Hematopoietic multipotent progenitor cell treated with erythropoietin and hydrocortisone succinate and interleukin-3 and kit ligand, for 4 days (in vitro differentiated cells): ENCODE data around the gene FBN1.

Source experiments
- DNase-seq: peaks from one replicate; pipeline ENCODE4 v3.0.0-alpha.2; 2015

FBN1 gene

DNA sequence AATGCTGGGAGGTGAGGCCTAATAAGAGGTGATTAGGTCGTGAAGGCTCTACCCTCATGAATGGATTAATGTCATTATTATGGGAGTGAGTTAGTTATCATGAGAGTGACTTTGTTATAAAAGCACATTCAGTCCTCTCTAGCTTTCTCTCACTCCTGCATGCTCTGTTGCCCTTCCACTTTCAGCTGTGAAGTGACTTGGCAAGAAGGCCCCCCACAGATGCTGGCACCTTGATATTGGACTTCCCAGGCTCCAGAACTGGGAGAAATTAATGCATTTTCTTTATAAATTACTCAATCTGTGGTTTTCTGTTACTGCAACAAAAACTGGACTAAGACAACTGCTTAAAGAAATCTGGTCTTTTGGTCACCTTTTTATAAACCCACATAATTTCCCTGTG is 144.3 kb downstream of the FBN1 start:
- DNase-seq, result no peak

DNA sequence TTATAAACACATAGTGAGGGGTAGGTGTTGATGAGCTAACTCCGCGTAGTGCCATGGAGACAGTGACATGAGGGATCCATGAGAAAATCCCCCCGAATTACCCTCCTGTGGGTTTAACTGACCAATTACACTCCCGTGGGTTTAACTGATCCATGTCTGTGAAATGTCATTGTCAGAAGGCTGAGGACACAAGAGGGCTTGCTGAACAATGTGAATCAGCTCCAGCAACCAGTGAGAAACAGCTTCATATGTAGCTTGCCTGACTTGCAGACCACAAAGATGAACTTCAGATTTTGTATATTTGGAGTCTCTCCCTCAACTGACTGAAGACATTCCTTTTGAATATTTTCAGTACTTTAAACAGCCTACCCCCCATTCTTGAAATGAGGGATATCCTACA is 144.9 kb downstream of the FBN1 start:
- DNase-seq, result no peak

DNA sequence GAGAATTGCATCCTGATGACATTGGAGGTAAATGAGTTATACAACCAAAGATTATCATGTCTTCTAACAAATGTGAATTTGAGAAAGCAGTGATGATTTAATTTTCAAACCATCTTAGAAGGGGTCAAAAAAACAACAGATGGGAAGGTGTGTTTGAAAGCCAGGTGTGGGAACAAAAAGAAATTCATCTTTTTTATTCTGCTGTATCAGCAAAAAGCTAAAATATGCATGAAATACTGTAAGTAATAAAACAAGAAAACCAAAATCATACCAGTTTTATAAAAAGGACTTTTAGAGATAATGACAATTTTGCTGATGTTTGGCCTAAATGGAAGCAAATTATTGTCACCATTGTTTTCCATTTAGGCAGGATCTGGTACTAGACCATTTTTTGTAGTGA is 145.5 kb downstream of the FBN1 start:
- DNase-seq, result no peak

DNA sequence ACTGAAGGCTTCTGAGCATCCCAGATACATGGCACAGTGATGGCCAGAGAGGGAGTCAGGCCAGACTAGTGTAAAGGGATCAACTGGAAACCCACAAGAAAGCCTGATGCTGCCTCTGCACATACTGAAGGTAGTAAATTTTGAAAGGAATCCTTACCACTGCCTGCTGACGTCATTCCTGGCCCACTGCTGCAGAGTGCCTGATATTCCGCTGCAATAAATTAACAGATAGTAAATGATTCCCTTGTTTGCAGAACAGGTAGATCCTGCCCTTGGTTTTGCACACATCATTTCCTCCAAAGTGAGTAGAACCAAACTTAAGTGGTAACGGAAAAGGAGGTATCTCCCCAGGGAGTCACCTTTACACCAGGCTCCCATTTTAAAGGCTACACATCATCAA is 146.7 kb downstream of the FBN1 start:
- DNase-seq, result no peak

- no peak for DNase-seq
These were observed 150.9 kb downstream of the FBN1 start for GRCh38 chr15:48494631-48495030.

GRCh38 chr15:48493763-48494225 is 151.7 kb downstream of the FBN1 start:
- DNase-seq, result peak; percentile 11

DNA sequence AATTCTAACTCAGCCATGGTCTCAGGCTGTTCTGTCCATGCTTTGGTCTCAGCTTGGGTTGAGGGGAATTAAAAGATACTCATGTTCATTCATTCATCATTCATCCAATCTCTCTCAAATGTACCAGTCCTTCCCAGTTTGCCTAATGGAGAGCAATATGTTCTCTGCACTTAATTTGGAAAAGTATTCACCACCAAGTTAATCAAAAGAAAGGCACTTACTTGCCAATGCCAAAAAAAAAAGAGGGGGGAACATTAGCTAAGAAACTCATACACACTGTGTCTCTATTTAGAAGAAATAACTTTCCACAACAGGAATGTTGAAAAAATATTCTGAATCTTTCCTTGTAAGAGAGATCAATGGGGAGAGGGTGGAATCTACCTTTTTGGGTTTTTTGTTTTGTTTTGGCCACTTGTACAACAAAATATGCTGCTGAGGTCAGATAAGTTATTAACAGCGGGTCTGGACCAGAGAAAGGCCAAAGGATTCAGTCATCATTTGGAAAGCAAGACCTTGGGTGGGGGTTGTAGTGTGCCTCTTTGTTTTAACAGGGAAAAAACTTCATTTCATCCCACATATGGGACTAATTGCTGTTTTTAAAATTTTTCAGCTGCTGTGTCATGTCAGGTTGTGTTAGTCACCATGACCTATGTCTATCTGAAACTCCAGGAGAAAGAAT is 152.3 kb downstream of the FBN1 start:
- DNase-seq, result no peak

DNA sequence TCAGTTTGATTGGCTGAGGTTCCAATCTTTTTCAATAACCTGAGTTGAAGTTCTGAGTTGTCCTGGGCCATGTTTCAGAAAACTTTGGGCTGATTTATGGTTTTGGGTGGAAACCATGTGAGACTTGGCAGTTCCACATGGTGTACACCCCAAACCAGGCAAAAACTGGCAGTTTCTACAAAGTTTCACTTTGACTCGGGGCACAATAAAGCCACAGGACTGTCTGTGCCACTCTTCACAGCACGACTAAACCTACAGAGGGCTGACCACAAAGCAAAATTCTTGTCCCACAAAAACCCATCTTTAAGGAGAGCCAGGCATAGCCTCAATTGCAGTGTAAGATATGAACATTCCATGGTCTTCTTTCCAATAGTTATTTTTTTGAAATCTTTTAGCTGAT is 159.3 kb downstream of the FBN1 start:
- DNase-seq, result no peak

DNA sequence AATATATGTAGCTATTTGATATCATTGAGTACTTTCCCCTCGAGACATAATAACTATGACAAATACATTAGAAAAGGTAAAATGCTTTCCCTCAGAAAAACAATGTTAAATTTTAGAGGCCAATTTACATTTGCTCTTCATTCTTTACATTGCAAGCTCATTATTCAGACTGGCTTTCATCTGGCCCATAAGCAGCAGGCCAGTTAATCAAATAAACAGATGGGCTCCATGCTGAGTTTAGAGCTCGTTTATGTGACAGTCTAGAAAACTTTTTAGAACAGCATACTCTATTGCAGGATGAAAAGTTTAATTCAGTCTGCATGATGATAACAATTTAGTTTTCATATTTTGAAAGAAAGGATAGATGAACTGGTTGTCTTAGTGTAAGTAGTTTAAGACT is 163.7 kb downstream of the FBN1 start:
- no peak for DNase-seq

DNA sequence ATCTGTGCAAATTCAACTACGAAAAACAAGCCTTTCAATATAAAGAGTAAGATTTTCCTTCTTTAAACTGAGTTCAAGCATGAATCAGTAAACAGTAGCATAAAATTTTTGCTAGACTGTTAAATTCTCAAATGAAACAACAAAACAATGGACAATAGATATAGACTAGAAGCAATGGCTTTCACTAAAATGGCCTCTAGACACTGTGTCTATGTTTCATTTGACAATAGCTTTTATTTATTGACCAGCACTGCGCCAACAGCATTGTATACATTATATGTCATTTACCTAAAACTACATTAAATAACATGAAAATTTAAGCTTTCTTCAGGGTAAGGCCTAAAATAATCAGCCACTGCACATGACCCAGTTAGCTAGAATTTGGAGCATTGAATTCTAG is 165.8 kb downstream of the FBN1 start:
- DNase-seq, result no peak

GRCh38 chr15:48478581-48478980 is 166.9 kb downstream of the FBN1 start:
- DNase-seq, result no peak

DNA sequence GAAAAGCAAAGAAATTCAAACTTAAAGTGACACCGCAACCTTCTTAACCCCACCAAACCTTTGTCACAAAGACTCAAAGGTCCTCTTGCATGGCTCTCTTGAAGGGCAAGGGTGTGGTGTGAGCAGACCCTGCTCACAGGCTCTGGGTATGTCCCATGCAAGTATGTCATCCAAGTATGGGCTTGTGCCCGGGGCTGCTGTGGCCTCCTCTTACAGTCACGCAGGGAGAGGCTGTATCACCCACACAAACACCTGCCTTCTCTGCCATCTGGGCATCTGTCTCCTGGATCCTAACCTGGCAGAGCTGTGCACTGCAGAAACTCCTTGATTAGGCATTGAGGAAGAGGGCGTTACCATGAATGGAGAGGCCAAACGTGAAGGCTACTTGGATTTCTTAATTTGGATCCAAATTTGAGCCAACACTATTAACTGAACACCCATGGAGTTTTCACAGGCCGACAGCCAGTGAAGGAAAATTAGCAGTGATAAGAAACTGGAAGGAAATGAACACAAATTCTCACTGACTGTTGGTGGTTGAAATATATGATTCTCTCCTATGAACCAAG is 167.6 kb downstream of the FBN1 start:
- DNase-seq, result no peak

- DNase-seq, result no peak
These were observed 169.7 kb downstream of the FBN1 start for GRCh38 chr15:48475600-48476395.

- no peak for DNase-seq
These were observed 171.8 kb downstream of the FBN1 start for GRCh38 chr15:48473667-48474066.

DNA sequence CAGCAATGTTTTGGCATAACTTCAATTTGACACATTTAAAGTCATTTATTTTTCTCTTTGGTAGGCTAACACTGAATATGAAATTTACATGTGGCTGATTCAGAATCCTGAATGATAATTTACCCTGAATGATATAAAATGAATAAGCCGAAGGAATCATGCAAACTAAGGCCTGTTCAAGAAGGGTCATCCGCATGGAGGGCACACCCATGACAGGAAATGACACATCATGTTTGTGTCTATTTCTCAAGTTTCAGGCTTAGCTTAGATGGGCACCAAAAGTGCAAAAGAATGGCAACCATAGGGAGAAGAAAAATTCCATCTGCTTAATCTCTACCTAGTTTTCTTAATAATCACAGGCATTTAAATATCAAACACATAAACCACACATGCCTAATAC is 172.8 kb downstream of the FBN1 start:
- DNase-seq, result peak; percentile 44

DNA sequence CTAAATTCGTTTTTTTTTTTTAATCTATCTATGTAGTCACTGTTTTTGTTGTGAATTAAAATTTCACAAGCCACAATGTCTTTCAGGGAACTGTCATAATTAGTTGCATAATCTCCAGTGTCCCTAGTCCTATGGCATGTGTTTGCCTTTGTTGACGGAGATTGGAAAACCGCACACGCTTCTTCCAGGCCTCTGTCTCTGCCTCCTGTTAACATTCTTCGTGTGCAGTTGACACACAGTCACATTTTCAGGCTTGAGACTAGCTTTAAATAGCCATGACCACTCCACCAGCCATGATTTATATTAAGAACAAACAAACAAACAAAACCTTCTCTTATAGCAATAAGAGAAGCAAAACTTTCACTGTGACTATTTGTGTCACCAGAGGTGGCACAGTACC is 174.4 kb downstream of the FBN1 start:
- no peak for DNase-seq

DNA sequence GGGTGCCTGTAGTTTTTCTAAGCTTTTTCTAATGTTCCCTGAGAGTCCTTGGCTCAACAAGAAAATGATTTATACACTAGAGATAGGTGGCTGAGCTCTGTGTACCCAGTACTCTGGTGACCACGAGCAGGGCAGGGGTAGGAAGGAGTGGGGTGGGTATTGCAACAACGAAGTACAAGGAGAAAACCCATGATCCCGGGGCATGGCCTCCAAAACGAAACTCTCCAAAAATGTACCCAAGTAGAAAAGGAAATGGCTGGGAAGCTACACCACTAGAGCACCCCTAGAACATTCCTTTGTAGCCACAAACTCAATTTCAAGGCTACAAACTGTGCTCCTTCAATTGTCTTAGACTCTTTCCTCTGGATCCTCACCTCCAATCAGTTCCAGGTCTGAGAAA is 175.4 kb downstream of the FBN1 start:
- DNase-seq, result no peak

DNA sequence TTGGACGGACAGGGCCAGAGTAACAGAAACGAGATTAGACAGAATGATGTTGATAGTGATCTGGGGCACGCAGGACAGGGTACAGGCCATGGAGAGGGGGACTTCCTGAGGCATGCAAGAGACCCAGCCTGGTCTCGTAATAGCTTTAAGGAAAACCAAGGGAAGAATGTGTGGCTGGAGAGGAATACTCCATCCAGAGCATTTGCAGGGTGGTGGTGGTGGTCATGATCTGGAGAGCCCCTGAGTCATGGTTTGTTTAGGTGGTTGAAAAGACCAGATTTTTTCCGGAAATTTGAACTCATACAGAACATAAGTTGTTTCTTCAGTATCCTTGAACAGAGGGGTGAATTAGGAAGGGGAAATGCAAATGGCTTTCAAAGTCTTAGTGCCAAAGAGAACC is 175.8 kb downstream of the FBN1 start:
- DNase-seq, result no peak

DNA sequence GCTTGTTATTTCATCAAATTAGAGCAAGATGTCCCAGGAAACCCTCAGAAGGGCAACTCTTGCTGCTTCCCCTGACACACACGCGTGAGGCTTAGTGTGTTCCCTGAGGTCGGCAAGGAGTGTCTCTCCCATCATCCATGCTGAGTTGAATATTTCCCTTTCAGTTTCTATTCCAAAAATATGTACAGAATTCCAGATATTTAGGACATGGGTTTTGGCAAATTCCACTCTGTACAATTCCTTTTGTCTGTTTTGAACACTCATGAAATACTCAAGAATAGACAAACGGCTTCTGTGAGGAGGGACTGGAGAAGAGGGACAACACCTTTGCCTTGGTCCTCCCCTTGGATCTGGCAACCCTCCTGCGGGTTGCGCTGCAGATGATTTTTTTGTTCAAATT is 176.2 kb downstream of the FBN1 start:
- DNase-seq, result no peak

- DNase-seq, result no peak
These were observed 177.7 kb downstream of the FBN1 start for GRCh38 chr15:48467801-48468200.

DNA sequence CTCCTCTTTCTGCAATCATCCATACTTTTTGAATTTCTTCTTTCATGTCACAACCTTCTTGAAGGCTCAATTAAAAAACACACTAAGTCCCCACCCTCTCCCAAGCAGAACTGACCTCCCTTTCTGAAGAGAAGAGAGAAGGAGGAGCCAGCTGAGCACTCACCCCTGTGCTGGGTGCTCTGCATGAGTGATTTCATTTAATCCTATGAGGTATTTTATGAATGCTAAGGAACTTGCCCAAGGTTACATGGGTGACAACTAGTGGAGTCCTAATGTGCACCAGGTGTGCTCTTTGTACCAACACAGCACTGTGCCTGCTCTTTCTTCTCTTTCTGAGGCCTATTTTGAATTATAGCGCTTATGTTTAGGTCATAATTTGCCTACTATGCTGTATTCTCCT is 178.7 kb downstream of the FBN1 start:
- no peak for DNase-seq

- DNase-seq, result no peak
These were observed 179.4 kb downstream of the FBN1 start for GRCh38 chr15:48466079-48466478.

GRCh38 chr15:48465410-48465809 is 180.1 kb downstream of the FBN1 start:
- DNase-seq, result no peak

DNA sequence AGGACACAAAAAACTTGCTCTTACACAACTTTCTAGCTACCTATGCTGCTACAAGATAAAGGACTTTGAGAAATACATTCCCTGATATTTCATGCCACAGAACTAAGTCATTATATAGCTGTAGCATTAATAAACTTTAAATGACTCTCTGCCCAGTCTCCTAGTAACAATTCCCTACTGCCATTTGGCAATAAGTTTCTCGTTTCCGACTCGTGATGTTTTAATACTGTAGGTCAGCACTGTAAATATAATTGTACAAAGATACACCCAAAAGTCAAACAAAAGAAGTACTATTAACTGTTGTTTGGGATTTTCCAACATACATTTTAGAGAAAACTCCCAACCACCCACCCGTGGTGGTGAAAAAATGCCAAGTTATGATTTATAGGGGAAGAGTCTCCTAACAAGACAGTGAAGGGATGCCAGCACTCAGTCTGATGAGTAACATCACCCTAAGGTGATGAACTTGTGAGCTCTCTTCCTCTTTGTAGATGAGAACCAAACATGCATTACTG is 182.1 kb downstream of the FBN1 start:
- no peak for DNase-seq
